A549 (cell line): ENCODE data around the gene SHC2. TPM values are rescaled to one million over a fixed set of nuclear protein-coding genes. Genes with fewer than 3 reads are reported as not detected.

ENCODE experiments used
- ATAC-seq, 2 experiments: fragments of 200-7000 bp in 1 of 2; fragments of >200 bp in 1 of 2; cut with Nextera tagmentation in 1 of 2; cut with Tn5 transposase in 1 of 2; 3 replicates each; pipeline versions ENCODE4 v1.8.0 to v1.9.1; 2018 to 2020; ENCODE audit warnings: mild to moderate bottlenecking in 1 of 2, moderate library complexity in 1 of 2
- CTCF ChIA-PET: fragments of 300-600 bp; sonication (Branson Sonifier 250); formaldehyde crosslinking; extraction: SDS; loops from one replicate; lab custom pipeline; 2021; ENCODE audit warnings: antibody characterized with exemption, inconsistent platforms; lab: Yijun Ruan, JAX
- POLR2A ChIA-PET: fragments of 350-600 bp; formaldehyde crosslinking; extraction: SDS; loops from one replicate; lab custom pipeline; 2021; ENCODE audit warnings: antibody characterized with exemption, inconsistent platforms; lab: Yijun Ruan, JAX
- DNase-seq, 2 experiments: peaks; one replicate each; pipeline versions ENCODE4 v3.0.0 to v3.0.0-alpha.2; 2011 to 2016; ENCODE audit warnings: low read depth in 1 of 2, low spot score in 1 of 2
- FAIRE-seq: peaks from 2 replicates; lab custom pipeline; 2011; peaks lifted over from hg19 to GRCh38; lab: Jason Lieb, UNC
- H3K27ac ChIP-seq, 2 experiments: fragments of >200 bp; sonication (Bioruptor Twin); formaldehyde crosslinking; 3 replicates each; pipeline ENCODE4 v1.5.1; 2016 to 2017
- H3K4me1 ChIP-seq: fragments of >200 bp; sonication (Bioruptor Twin); formaldehyde crosslinking; 3 replicates; pipeline ENCODE4 v1.6.1; 2016
- H3K4me2 ChIP-seq: fragments of >200 bp; sonication (Bioruptor Twin); formaldehyde crosslinking; 3 replicates; pipeline ENCODE4 v1.6.1; 2016
- H3K4me3 ChIP-seq: fragments of >200 bp; sonication (Bioruptor Twin); formaldehyde crosslinking; 3 replicates; pipeline ENCODE4 v1.5.1; 2016
- H3K9me3 ChIP-seq: fragments of >200 bp; sonication (Bioruptor Twin); formaldehyde crosslinking; 3 replicates; pipeline ENCODE4 v1.6.1; 2016
- BCL3 ChIP-seq: fragments of >200 bp; sonication (Bioruptor Twin); formaldehyde crosslinking; IDR thresholded peaks from 3 replicates; pipeline ENCODE4 v1.6.1; 2016
- BHLHE40 ChIP-seq: IDR thresholded peaks from 2 replicates; pipeline ENCODE4 v1.6.1; 2012; ENCODE audit warnings: low read depth, low read length, inconsistent platforms
- CBX2 ChIP-seq: fragments of 200-600 bp; sonication (generic); IDR thresholded peaks from 2 replicates; pipeline ENCODE4 v1.6.1; 2016; ENCODE audit warnings: low read depth, mild to moderate bottlenecking, borderline replicate concordance
- CHD4 ChIP-seq: fragments of 200-600 bp; sonication (generic); IDR thresholded peaks from 2 replicates; pipeline ENCODE4 v1.6.1; 2016; ENCODE audit warnings: antibody characterized with exemption, mild to moderate bottlenecking, borderline replicate concordance
- CTCF ChIP-seq: fragments of >200 bp; sonication (Bioruptor Twin); formaldehyde crosslinking; IDR thresholded peaks from 3 replicates; pipeline ENCODE4 v1.5.1; 2016
- E2F6 ChIP-seq: IDR thresholded peaks from 2 replicates; pipeline ENCODE4 v1.6.1; 2012; ENCODE audit warnings: low read depth, borderline replicate concordance
- FOSB ChIP-seq: fragments of 250-450 bp; sonication (Bioruptor Pico); IDR thresholded peaks from 2 replicates; pipeline ENCODE4 v1.5.0; 2020; ENCODE audit warnings: mild to moderate bottlenecking, moderate library complexity
- FOSL2 ChIP-seq, 2 experiments: fragments of 450-650 bp in 1 of 2; fragments of >200 bp in 1 of 2; sonication (Bioruptor Twin) in 1 of 2; formaldehyde crosslinking; IDR thresholded peaks; 2 replicates each; pipeline versions ENCODE4 v1.5.0 to v1.6.1; 2016 to 2020; ENCODE audit warnings: mild to moderate bottlenecking in 1 of 2, moderate library complexity in 1 of 2
- FOXS1 ChIP-seq: fragments of 250-450 bp; sonication (Bioruptor Pico); IDR thresholded peaks from 2 replicates; pipeline ENCODE4 v1.5.0; 2020; ENCODE audit warnings: mild to moderate bottlenecking, moderate library complexity
- GATA3 ChIP-seq: IDR thresholded peaks from 2 replicates; pipeline ENCODE4 v1.6.1; 2012; ENCODE audit warnings: borderline replicate concordance
- HES2 ChIP-seq: fragments of >200 bp; sonication (Bioruptor Twin); formaldehyde crosslinking; IDR thresholded peaks from 2 replicates; pipeline ENCODE4 v1.6.1; 2016
- HEYL ChIP-seq: fragments of 250-450 bp; sonication (Bioruptor Pico); IDR thresholded peaks from 2 replicates; pipeline ENCODE4 v1.8.0; 2021; ENCODE audit warnings: mild to moderate bottlenecking, moderate library complexity
- HMGXB4 ChIP-seq: fragments of 250-450 bp; sonication (Bioruptor Pico); IDR thresholded peaks from 2 replicates; pipeline ENCODE4 v1.5.0; 2021; ENCODE audit warnings: mild to moderate bottlenecking, moderate library complexity, borderline replicate concordance
- HOXB5 ChIP-seq: fragments of 250-450 bp; sonication (Bioruptor Pico); IDR thresholded peaks from 2 replicates; pipeline ENCODE4 v1.5.0; 2020; ENCODE audit warnings: mild to moderate bottlenecking, moderate library complexity
- JUN ChIP-seq, 2 experiments: fragments of >200 bp; sonication (Bioruptor Twin); formaldehyde crosslinking; IDR thresholded peaks; 2 replicates in 1 of 2; 3 replicates in 1 of 2; pipeline ENCODE4 v1.6.1; 2016 to 2017
- KDM1A ChIP-seq: fragments of 200-600 bp; sonication (generic); IDR thresholded peaks from 2 replicates; pipeline ENCODE4 v1.6.1; 2016; ENCODE audit warnings: low read depth, mild to moderate bottlenecking
- MAZ ChIP-seq: fragments of 150-350 bp; IDR thresholded peaks from 2 replicates; pipeline ENCODE4 v1.6.1; 2014; ENCODE audit warnings: antibody characterized with exemption, low read depth, low read length, borderline replicate concordance
- NFE2L2 ChIP-seq: fragments of 150-350 bp; conservative IDR thresholded peaks from 2 replicates; pipeline ENCODE4 v1.6.1; 2014; ENCODE audit warnings: low read length
- NPAS2 ChIP-seq: fragments of 250-450 bp; sonication (Bioruptor Pico); IDR thresholded peaks from 2 replicates; pipeline ENCODE4 v1.8.0; 2022; ENCODE audit warnings: mild to moderate bottlenecking, moderate library complexity, borderline replicate concordance
- NR3C1 ChIP-seq: fragments of >200 bp; sonication (Bioruptor Twin); formaldehyde crosslinking; IDR thresholded peaks from 3 replicates; pipeline ENCODE4 v1.6.1; 2017
- PHF8 ChIP-seq: fragments of 200-600 bp; sonication (generic); IDR thresholded peaks from 2 replicates; pipeline ENCODE4 v1.6.1; 2016; ENCODE audit warnings: low read depth, mild to moderate bottlenecking, antibody characterized with exemption, moderate library complexity, borderline replicate concordance
- RCOR1 ChIP-seq: fragments of 150-350 bp; IDR thresholded peaks from 2 replicates; pipeline ENCODE4 v1.6.1; 2014; ENCODE audit warnings: antibody characterized with exemption, low read length, low read depth
- SMC3 ChIP-seq: fragments of >200 bp; sonication (Bioruptor Twin); formaldehyde crosslinking; IDR thresholded peaks from 3 replicates; pipeline ENCODE4 v1.6.1; 2018; ENCODE audit warnings: inconsistent platforms
- SREBF2 ChIP-seq: fragments of 450-650 bp; IDR thresholded peaks from 2 replicates; pipeline ENCODE4 v1.6.1; 2014; ENCODE audit warnings: mild to moderate bottlenecking, moderate library complexity
- TP53 ChIP-seq: fragments of 250-450 bp; sonication (Bioruptor Pico); IDR thresholded peaks from 2 replicates; pipeline ENCODE4 v1.5.0; 2021; ENCODE audit warnings: mild to moderate bottlenecking, moderate library complexity
- WGBS: methylation state at CpG from one replicate; pipeline ENCODE4 v1.1.6; 2017; ENCODE audit errors: missing lambda C conversion rate; 5-methylcytosine and 5-hydroxymethylcytosine counted together
- polyA plus RNA-seq, 4 experiments: library from polyadenylated mRNA; depleted of rRNA in 3 of 4; stranded (reverse); fragments of >200 nt; fragmentation: RNase III in 1 of 4; extraction: RNeasy Plus Mini Kit Qiagen cat#74134 plus additional on column Dnase treatment in 1 of 4; gene quantifications; 2 replicates in 3 of 4; 3 replicates in 1 of 4; pipeline ENCODE4 v1.2.3, GENCODE V29; 2011 to 2017

SHC2 gene
- polyA plus RNA-seq, 2 of the 4 experiments (the other 2 are of a cell fraction) = 0.36 to 0.58 TPM

GRCh38 chr19:468587-469256 is 7.9 kb upstream of the SHC2 start:
- H3K9me3 ChIP-seq = no peaks in the 10 kb centered on the region
- H3K4me1 ChIP-seq = no peaks in the 10 kb centered on the region
- FAIRE-seq (no peak), ATAC-seq (no peak)
- 30% methylated on average over 13 of the region's 27 CpGs for WGBS
- ChIA-PET CTCF (no interaction called here), POLR2A (no interaction called here)
- no peak overlapping the region for H3K4me3 ChIP-seq
- no peak overlapping the region for H3K4me2 ChIP-seq
- TF ChIP-seq GATA3 = no peak
- no peak for TF ChIP-seq CTCF
- TF ChIP-seq FOXS1 (CRISPR knock-in tag) = no peak
- TF ChIP-seq, all 56 proteins: peak for 0
- no peak for DNase-seq
- H3K27ac ChIP-seq = no peak overlapping the region

GRCh38 chr19:467554-467953 is 6.7 kb upstream of the SHC2 start:
- DNase-seq (no peak), ATAC-seq (peak in 1 of 2 experiments; percentile 10; a peak in 1 of 6 replicates), FAIRE-seq (no peak)
- Histone ChIP-seq H3K4me1 (no peaks in the 10 kb centered on the region), H3K27ac (no peak overlapping the region), H3K4me3 (no peak overlapping the region), H3K4me2 (no peak overlapping the region), H3K9me3 (no peaks in the 10 kb centered on the region)
- ChIA-PET POLR2A (no interaction called here), CTCF (no interaction called here)
- TF ChIP-seq HEYL (CRISPR knock-in tag) (no peak), NR3C1 (no peak), SREBF2 (no peak), RCOR1 (no peak), PHF8 (no peak), JUN (IDR thresholded peaks at IDR 0.05) (no peak), HOXB5 (CRISPR knock-in tag) (no peak), CHD4 (no peak), HMGXB4 (no peak), BHLHE40 (no peak), CBX2 (no peak), FOSL2 (IDR thresholded peaks at IDR 0.05) (no peak), FOSL2 (CRISPR knock-in tag; IDR thresholded peaks at IDR 0.05) (no peak), MAZ (no peak), TP53 (no peak), FOSB (CRISPR knock-in tag) (no peak), HES2 (no peak)
- 52% methylated on average over 10 of the region's 11 CpGs for WGBS

GRCh38 chr19:465056-465816 is 4.4 kb upstream of the SHC2 start:
- H3K27ac ChIP-seq = no peak overlapping the region
- WGBS = 49% methylated on average over 3 of the region's 3 CpGs
- no peak for ATAC-seq
- no peak overlapping the region for H3K4me2 ChIP-seq
- ChIA-PET POLR2A (no interaction called here), CTCF (no interaction called here)
- no peak for DNase-seq
- H3K9me3 ChIP-seq = no peaks in the 10 kb centered on the region
- H3K4me3 ChIP-seq = no peak overlapping the region
- H3K4me1 ChIP-seq = peaks cover 9% of the 10 kb centered on the region; the same call in 1 of the 3 replicates
- FAIRE-seq = no peak
- TF ChIP-seq NR3C1 (no peak), BCL3 (no peak), FOSB (CRISPR knock-in tag) (no peak), KDM1A (no peak), HMGXB4 (no peak), SMC3 (no peak), FOSL2 (IDR thresholded peaks at IDR 0.05) (no peak), FOSL2 (CRISPR knock-in tag; IDR thresholded peaks at IDR 0.05) (no peak), NPAS2 (CRISPR knock-in tag) (no peak), NFE2L2 (no peak), E2F6 (no peak)
